22Rv1 (cell line): ENCODE measurements around the gene EMC9.

Source experiments
- ZFX ChIP-seq: fragments of 450-650 bp; IDR thresholded peaks from 2 replicates; pipeline ENCODE4 v1.6.1; 2017; ENCODE audit warnings: antibody characterized with exemption, borderline replicate concordance
- TF ChIP-seq, protein P1 (sequence below): fragments of 450-650 bp; IDR thresholded peaks from 2 replicates; pipeline ENCODE4 v1.5.1; 2017; ENCODE audit warnings: mild to moderate bottlenecking

DNA sequence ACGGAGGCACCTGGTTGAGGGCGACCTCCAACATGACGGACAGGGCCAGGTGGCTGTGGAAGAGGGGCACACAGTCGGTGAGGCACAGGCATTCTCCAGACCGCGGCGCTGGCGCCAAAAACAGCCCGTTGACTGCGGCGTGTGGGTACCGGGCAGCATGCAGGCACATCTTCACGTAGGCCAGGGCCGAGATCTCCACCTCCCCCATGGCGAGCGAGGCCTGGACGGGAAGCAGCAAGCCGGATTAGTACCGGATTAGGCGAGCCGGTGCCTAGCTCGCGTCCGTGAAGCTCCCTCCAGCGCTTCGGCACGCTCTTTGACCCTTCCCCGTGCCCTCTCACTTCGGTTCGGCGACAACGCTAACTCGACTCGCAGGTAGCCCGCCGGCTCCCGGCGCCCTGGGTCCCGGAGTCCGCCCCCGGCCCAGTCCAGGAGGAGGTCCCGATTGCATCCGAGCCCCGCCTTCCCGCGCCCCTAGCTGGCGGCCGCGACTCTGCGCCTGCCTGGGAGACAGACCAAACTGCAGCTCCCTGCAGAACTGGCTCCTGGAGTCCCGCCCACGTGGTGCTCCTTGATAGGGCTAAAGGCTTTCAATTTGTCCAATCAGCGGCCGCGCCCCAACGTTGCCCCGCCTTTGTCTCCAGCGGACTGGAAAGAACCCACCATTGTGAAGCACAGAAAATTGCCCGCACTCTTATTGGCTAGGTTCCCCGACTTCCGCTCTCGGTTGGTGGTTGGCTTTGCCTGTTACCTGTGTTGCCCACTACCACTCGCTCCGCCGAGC is at the start of gene EMC9:
- TF ChIP-seq, protein P1, sequence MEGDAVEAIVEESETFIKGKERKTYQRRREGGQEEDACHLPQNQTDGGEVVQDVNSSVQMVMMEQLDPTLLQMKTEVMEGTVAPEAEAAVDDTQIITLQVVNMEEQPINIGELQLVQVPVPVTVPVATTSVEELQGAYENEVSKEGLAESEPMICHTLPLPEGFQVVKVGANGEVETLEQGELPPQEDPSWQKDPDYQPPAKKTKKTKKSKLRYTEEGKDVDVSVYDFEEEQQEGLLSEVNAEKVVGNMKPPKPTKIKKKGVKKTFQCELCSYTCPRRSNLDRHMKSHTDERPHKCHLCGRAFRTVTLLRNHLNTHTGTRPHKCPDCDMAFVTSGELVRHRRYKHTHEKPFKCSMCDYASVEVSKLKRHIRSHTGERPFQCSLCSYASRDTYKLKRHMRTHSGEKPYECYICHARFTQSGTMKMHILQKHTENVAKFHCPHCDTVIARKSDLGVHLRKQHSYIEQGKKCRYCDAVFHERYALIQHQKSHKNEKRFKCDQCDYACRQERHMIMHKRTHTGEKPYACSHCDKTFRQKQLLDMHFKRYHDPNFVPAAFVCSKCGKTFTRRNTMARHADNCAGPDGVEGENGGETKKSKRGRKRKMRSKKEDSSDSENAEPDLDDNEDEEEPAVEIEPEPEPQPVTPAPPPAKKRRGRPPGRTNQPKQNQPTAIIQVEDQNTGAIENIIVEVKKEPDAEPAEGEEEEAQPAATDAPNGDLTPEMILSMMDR, result peak; percentile 48
- no peak for TF ChIP-seq ZFX
